Embryonic facial prominence (tissue), 1 donor: ENCODE results near the gene TOX2.

ENCODE experiments used
- DNase-seq: peaks from one replicate; pipeline ENCODE4 v3.0.0-alpha.2; 2016; ENCODE audit errors: extremely low spot score

Gene TOX2

GRCh38 chr20:44075191-44075949 is 160.7 kb downstream of the TOX2 start:
- DNase-seq, result no peak

DNA sequence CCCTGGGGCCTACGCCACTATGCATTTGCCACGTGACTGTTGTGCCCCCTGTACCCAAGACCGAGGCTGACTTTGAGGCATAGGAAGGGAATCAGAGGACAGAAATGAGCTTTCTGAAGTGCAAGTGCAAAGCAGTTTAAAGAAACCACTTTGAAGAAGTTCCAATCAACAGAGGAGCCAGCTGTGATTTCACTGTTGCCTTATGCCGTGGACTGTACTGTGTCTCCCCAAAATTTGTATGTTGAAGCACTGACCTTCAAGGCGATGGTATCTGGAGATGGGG is 161.2 kb downstream of the TOX2 start:
- no peak for DNase-seq

GRCh38 chr20:44079291-44079690 is 164.6 kb downstream of the TOX2 start:
- DNase-seq, result no peak

- DNase-seq, result no peak
Measured at GRCh38 chr20:44080064-44080463, 165.4 kb downstream of the TOX2 start.

DNA sequence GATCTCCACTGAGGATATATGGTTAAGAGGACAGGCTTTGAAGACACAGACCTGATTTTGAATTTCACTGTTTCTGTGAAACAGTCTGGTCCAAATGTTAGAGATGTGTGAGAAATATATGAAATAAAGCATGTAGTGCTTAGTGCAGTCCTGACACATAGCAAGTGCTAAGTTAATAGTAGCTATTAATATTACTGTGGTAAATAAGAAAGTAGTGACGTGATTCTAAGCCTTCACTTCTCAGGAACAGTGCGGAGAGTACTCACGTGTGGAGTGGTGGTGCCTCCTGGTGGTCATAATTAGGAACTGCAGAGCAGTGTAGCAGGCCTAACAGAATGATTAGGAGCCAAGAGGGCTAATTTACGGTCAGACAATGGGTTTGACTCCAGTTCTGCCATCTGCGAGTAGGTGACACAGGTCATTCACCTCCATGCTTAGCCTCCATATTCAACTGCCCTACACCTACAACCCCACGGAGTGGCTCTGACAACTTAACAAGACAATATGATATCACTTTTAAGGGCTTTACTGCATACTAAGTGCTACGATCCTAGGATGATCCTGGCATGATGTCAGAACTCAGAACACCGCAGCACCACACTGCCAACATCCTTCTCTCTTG is 166.1 kb downstream of the TOX2 start:
- peak; percentile 74 for DNase-seq

- DNase-seq, result no peak
Measured at GRCh38 chr20:44081476-44081875, 166.8 kb downstream of the TOX2 start.

DNA sequence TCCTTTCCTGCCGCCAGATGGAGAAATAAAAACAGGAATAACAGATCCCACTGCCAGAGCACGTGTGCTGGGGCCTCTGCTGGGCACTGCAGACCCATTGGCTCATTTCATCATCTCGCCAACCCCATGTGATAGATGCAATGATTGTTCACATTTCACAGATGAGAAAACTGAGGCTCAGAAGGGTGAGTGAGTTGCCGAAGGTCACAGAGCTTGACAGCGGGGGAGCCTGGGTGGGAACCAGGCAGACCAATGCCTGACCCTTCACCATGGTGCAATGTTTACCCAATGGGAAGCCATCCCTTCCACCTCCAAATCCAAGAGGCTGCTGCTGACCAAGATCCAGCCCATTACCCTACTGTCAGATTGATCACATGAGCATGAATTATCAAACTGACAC is 167.2 kb downstream of the TOX2 start:
- DNase-seq, result no peak

DNA sequence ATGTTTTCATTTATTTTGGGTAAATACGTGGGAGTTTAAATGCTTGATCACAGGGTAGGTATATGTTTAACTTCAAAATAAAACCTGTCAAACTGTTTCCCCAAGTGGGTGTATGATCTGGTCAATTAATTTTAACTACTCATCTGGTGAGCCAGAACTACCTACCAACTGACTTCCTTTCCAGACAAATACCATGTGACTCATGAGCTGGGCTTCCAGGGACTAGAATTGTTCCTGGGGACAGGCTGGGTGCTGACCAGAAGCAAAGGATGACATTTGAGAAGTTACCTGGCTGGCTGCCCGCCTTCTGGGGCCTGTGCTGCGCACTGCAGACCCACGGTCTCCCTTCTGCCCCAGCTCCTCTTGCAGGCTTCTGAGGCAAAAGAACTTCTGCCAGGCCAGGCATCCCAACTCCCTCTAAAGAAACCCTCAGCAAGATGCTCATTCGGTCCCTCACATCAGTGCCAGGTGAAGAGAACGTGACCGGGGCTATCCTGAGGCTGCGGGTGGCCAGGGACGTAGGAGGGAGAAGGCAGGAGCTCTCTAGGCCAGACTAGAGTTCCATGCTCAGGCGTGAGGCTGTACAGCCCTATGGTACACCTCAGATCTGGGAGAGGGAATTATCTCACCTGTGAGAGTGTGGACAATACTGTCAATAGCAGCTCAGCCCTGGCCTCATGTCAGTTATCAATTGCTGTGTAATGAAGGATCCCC is 168.7 kb downstream of the TOX2 start:
- DNase-seq, result no peak

DNA sequence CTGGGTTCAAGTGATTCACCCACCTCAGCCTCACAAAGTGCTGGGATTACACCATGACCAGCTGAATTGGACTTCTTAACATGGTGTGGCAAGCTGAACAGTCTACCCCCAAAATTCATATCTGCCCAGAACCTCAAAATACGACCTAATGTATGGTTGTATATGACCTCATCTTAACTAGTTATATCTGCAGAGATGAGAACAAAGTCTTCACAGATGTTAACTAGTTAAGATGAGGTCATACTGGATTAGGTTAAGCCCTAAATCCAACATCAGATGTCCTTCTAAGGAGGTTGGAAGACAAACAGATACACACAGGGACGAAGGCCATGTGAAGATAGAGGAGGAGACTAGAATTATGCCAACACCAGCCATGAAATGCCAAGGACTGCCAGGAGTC is 169.8 kb downstream of the TOX2 start:
- DNase-seq, result no peak

DNA sequence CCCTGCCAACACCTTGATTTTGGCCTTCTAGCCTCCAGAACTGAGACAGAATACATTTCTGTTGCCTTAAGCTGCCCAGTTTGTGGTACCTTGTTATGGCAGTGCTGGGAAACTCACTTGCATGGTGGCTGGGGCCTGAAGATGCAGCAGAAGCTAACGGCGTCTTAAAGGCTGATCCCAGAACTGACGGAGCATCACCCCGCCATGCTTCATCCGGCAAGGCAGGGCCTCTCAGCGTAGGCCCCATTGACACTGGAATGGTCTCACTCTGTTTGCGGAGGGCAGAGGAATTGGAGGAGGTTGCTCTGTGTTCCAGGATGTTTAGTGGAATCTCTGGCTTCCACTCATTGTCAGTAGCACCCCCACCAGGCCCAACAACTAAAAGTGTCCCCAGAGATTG is 170.2 kb downstream of the TOX2 start:
- no peak for DNase-seq

GRCh38 chr20:44085616-44086434 is 171.2 kb downstream of the TOX2 start:
- DNase-seq, result no peak

- DNase-seq, result no peak
Measured at GRCh38 chr20:44087051-44087856, 172.6 kb downstream of the TOX2 start.

GRCh38 chr20:44087857-44088120 is 173.1 kb downstream of the TOX2 start:
- DNase-seq, result no peak

DNA sequence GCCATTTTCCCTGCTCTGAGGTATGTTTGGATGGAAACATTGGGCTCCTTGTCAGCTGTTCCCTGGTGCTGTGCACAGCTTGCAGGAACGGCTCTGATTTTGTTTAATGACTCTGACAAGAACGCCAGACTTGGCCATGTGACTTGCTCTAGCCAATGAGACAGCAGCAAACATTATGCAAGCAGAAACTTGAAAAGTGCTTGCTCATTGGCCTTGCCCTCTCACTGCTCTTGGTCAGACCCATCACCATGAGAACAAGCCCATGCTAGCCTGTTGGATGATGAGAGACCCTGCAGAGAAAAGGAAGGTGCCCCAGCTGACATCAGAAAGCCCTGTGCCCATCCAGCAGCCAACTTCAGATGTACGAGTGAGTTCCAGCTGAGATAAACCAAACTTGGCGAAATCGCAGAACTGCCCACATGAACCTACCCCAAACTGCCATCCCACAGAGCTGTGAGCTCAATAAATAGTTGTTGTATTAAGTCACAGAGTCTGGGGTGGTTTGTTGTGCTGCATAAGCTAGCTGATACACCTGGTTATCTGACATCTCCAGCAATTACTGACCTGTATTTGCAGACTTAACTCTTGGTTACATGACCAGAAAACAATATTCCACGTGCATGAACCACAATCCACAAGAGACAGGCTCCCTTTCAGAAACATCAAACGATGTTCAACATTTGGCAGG is 175.5 kb downstream of the TOX2 start:
- no peak for DNase-seq

DNA sequence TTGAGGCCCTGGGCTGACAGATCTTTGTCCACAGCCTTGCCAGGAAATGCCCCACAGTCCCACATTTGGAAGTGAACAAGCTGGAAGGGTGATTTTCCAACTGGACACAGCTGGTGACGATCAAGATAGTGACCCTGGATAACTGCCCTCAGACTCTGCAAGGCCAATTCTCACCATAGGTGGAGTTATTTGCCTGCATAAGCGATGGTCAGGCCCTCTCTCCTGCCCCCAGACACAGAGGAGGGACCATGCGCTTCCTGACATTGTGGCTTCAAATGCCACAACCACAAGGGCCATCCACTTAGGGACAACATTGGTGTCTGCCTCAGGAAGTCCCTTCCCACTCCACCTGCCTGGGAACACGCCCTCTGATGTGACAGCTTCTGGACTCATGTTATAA is 176.4 kb downstream of the TOX2 start:
- DNase-seq, result no peak

DNA sequence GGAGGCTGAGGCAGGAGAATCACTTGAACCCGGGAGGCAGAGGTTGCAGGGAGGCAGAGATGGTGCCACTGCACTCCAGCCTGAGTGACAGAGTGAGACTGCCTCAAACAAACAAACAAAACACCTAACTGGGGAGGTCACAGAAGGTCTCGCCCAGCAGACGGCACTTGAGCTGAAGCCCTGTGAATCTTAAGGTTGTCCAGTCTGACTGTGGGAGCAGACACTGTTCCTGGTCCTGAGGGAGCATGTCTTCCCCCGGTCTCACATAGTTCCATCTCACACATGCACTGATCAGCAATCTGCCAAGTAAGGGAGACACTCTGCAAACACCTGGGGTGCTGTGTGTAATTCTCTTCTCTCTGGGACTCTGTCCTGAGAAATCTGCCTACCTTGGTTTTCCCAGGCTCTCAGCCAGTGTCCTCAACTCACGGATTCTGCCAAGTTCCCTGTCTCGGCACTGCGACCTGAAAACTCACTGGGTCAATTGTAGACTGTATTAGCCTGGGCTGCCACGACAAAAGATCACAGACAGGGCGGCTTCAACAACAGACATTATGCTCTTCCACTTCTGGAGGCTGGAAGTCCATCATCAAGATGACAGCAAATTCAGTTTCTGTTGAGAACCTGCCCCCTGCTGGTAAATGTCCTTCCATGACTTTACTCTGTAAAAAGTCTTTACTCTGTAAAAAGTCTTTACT is 178.0 kb downstream of the TOX2 start:
- DNase-seq, result no peak

DNA sequence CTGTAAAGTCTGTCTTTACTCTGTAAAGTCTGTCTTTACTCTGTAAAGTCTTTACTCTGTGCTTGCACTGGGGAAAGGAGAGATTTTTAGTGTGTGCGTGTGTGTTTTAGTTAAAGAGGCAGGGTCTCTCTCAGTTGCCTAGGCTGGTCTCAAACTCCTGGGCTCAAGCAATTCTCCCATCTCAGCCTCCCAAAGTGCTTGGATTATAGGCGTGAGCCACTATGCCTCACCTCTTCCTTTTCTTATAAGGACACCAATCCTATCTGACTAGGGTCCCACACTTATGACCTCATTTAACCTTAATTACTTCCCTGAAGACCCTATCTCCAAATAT is 178.6 kb downstream of the TOX2 start:
- DNase-seq, result no peak

DNA sequence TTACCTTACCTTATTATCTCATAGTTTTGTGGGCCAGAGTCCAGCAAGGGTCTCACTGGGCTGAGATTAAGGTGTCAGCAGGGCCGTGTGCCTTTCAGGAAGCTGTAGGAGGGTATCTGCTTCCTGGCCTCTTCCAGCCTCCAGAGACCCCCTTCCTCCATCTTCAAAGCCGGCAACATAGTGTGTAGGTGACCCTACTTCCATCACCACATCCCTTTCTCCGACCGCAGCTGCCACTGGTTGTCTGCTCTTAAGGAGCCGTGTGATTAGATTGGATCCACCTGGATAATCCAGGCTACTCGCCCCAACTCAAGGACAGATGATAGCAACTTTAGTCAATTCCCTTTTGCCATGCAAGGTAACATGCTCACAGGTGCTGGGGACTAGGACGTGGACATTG is 181.2 kb downstream of the TOX2 start:
- DNase-seq, result no peak

DNA sequence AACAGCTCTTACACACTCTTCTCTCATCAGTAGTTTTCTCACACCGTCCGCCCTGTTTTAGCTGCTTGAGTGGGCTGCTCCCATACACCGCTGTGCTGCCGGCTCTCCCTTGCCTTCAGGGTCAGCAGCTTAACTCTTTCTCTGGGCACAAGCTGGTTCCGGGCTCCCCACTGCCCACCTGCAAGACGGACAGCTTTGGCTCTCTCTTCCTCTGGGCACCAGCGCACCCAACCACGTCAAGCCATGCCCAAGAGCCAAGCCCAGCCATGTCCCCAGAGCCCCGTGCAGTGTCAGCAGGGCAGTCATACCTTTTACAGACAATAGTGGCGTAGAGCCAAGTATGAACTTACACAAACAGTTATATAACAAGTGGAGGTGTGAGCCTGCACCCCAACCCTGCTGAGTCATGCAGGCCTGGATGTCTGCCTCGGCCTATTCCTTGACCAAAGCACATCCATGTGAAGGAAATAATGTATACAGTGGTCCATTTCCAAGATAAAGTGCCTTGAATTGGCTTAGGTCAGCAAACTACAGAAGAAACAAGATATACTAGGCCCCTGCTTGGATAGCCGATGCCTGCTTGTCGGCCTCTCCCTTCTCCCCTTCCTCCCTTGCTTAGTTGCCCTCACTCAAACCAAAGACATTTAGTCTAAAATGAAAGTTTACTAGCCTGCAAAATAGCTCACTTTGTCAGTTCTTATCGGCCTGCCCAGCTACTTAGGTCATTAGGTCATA is 183.0 kb downstream of the TOX2 start:
- no peak for DNase-seq

GRCh38 chr20:44098256-44098630 is 183.6 kb downstream of the TOX2 start:
- no peak for DNase-seq
